Astrocyte of the cerebellum (primary cell): ENCODE data around the gene CYBB.

Experiments
- DNase-seq: peaks from one replicate; pipeline ENCODE4 v3.0.0-alpha.2; 2011; ENCODE audit warnings: low read depth
- H3K4me3 ChIP-seq: 2 replicates; pipeline ENCODE4 v1.5.1; 2011; ENCODE audit warnings: mild to moderate bottlenecking, low read depth, low read length, moderate library complexity
- CTCF ChIP-seq: IDR thresholded peaks from 2 replicates; pipeline ENCODE4 v1.5.1; 2012; ENCODE audit warnings: low read length, low read depth, moderate library complexity, mild to moderate bottlenecking; ENCODE audit errors: missing control alignments
- in situ Hi-C: cut with HindIII; loops from 2 replicates; pipeline ENCODE4 v1.10.0; 2017; ENCODE audit warnings: low sequenced_read_pairs

CYBB gene

GRCh38 chrX:37820646-37821045 lies 40.8 kb downstream of the CYBB start:
- no peak overlapping the region for H3K4me3 ChIP-seq
- in situ Hi-C loops: no loop called here
- no peak for TF ChIP-seq CTCF
- no peak for DNase-seq

- in situ Hi-C loops: no loop called here
- DNase-seq: no peak
- TF ChIP-seq CTCF: no peak
- H3K4me3 ChIP-seq: no peak overlapping the region
Measured at GRCh38 chrX:37824491-37825214, 44.8 kb downstream of the CYBB start.

GRCh38 chrX:37825215-37825842 lies 45.5 kb downstream of the CYBB start:
- TF ChIP-seq CTCF: peak; percentile 91
- no peak for DNase-seq

GRCh38 chrX:37829721-37830120 lies 49.9 kb downstream of the CYBB start:
- H3K4me3 ChIP-seq: no peak overlapping the region
- DNase-seq: no peak
- in situ Hi-C loops: no loop called here
- TF ChIP-seq CTCF: no peak

More at GRCh38 chrX:37825215-37825842, 45.5 kb downstream of the CYBB start:
- H3K4me3 ChIP-seq: no peak overlapping the region
- in situ Hi-C loops: no loop called here

- in situ Hi-C loops: no loop called here
- no peak for DNase-seq
- no peak overlapping the region for H3K4me3 ChIP-seq
- TF ChIP-seq CTCF: no peak
Measured at GRCh38 chrX:37830371-37830770, 50.5 kb downstream of the CYBB start.

- DNase-seq: no peak
- no peak for TF ChIP-seq CTCF
- in situ Hi-C loops: no loop called here
Measured at GRCh38 chrX:37834937-37835336, 55.1 kb downstream of the CYBB start.

More at GRCh38 chrX:37834937-37835336, 55.1 kb downstream of the CYBB start:
- no peak overlapping the region for H3K4me3 ChIP-seq
